ENCODE results near the gene CRYGD. TPM values are rescaled to one million over a fixed set of nuclear protein-coding genes. Genes with fewer than 3 reads are reported as not detected.
"Not testable (repeated sequence)": the region's sequence is repeated elsewhere in the genome, so short reads cannot be mapped to it uniquely, and the experiment has no call there.

The CRYGD gene
- total RNA-seq, 1 donor from 2014 or later = not detected

DNA sequence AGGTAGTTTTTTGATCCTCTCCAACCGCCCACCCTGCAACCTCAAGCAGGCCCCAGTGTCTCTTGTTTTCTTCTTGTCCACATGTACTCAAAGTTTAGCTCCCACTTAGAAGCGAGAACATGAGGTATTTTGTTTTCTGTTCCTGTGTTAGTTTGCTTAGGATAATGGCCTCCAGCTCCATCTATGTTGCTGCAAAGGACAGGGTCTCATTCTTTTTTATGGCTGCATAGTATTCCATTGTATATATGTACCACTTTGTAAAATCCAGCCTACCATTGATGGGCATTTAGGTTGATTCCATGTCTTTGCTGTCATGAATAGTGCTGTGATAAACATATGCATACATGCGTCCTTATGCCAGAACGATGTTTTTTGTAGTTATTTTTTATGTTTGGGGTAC is 2.8 kb upstream of the CRYGD start:
- Mint-ChIP-seq H3K27me3 (ENCODE audit: low read depth) (no peaks in the 10 kb centered on the region), H3K4me1 (peaks cover 21% of the 10 kb centered on the region), H3K36me3 (no peaks in the 10 kb centered on the region), H3K9me3 (no peaks in the 10 kb centered on the region), H3K27ac (no peak overlapping the region), H3K4me3 (no peak overlapping the region)
- no peak for DNase-seq (ENCODE audit: low spot score in 2 of 2, unreplicated experiment in 2 of 2)
- TF ChIP-seq, protein P1, sequence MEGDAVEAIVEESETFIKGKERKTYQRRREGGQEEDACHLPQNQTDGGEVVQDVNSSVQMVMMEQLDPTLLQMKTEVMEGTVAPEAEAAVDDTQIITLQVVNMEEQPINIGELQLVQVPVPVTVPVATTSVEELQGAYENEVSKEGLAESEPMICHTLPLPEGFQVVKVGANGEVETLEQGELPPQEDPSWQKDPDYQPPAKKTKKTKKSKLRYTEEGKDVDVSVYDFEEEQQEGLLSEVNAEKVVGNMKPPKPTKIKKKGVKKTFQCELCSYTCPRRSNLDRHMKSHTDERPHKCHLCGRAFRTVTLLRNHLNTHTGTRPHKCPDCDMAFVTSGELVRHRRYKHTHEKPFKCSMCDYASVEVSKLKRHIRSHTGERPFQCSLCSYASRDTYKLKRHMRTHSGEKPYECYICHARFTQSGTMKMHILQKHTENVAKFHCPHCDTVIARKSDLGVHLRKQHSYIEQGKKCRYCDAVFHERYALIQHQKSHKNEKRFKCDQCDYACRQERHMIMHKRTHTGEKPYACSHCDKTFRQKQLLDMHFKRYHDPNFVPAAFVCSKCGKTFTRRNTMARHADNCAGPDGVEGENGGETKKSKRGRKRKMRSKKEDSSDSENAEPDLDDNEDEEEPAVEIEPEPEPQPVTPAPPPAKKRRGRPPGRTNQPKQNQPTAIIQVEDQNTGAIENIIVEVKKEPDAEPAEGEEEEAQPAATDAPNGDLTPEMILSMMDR (IDR thresholded peaks at IDR 0.05; ENCODE audit: unreplicated experiment) = no peak

DNA sequence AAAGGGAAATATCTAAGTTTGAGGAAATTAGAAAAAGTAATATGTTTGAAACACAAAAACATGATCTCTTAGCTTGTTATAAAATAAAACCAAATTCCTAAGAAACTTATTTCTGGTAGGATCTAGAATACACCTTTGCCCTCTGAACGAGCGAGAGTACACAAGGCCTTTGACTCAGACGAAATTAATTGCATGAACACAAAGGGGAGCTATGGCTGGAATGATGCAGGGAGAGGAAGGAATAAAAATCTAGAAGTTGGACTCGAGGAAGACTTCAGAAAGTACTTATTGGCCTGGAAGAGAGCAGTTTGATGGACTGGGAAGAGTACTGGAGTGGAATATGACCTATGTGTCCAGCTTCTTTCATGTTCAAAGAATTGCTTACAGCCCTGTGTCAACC is 927 bp upstream of the CRYGD start:
- Mint-ChIP-seq H3K36me3 (no peaks in the 10 kb centered on the region), H3K4me1 (peaks cover 12% of the 10 kb centered on the region), H3K4me3 (no peak overlapping the region)

DNA sequence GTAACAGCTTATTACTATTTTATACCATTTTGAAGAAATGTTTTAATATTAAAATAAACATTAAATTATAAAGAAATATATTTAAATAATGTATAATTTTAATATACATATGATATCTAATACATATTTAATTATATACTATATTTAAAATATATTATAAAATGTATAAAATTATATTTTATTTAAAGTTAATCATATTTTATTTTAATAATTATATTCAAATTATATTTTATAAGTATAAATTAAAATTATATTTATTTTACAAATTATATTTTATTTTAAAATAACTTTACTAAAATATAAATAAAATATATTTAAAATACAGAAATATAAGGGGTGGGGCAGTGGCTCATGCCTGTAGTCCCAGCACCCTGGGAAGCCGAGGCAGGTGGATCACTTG is 2.1 kb downstream of the CRYGD start:
- H3K9me3 Mint-ChIP-seq = peaks cover 5% of the 10 kb centered on the region
- no peak overlapping the region for H3K4me3 Mint-ChIP-seq
- H3K36me3 Mint-ChIP-seq = no peaks in the 10 kb centered on the region
- no peak overlapping the region for H3K27ac Mint-ChIP-seq
- no peak for DNase-seq (ENCODE audit: low spot score in 2 of 2, unreplicated experiment in 2 of 2)
- TF ChIP-seq, protein P1 (IDR thresholded peaks at IDR 0.05; ENCODE audit: unreplicated experiment) = no peak
- no peaks in the 10 kb centered on the region for H3K4me1 Mint-ChIP-seq
- no peaks in the 10 kb centered on the region for H3K27me3 Mint-ChIP-seq (ENCODE audit: low read depth)

More for the DNA sequence above, 927 bp upstream of the CRYGD start:
- no peak overlapping the region for H3K27ac Mint-ChIP-seq
- no peak for DNase-seq (ENCODE audit: low spot score in 2 of 2, unreplicated experiment in 2 of 2)
- TF ChIP-seq, protein P1 (IDR thresholded peaks at IDR 0.05; ENCODE audit: unreplicated experiment) = no peak
- H3K27me3 Mint-ChIP-seq (ENCODE audit: low read depth) = no peaks in the 10 kb centered on the region
- no peaks in the 10 kb centered on the region for H3K9me3 Mint-ChIP-seq

DNA sequence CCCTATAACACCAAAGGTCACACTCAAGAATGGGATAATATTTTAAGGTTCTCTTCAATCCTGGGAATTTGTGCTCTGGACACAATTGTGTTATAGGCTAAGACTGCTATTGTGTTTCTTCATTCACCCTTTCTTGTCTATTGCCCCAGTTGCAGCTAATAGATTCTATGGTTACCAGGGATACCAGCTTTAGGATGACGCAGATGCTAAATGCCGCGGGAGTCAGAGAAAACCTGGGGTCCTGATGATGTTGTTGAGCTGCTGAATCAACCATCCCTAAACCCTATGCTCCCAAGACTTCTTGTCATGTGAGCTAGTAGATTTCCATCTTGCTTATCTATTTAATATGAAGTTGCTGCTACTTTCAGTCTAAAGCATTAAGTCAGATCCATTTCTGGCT is 5.4 kb downstream of the CRYGD start:
- Mint-ChIP-seq H3K4me1 (no peaks in the 10 kb centered on the region), H3K9me3 (peaks cover 5% of the 10 kb centered on the region), H3K36me3 (no peaks in the 10 kb centered on the region), H3K27ac (no peak overlapping the region), H3K4me3 (no peak overlapping the region), H3K27me3 (ENCODE audit: low read depth) (no peaks in the 10 kb centered on the region)
- no peak for DNase-seq (ENCODE audit: low spot score in 2 of 2, unreplicated experiment in 2 of 2)
- TF ChIP-seq, protein P1 (IDR thresholded peaks at IDR 0.05; ENCODE audit: unreplicated experiment) = no peak

DNA sequence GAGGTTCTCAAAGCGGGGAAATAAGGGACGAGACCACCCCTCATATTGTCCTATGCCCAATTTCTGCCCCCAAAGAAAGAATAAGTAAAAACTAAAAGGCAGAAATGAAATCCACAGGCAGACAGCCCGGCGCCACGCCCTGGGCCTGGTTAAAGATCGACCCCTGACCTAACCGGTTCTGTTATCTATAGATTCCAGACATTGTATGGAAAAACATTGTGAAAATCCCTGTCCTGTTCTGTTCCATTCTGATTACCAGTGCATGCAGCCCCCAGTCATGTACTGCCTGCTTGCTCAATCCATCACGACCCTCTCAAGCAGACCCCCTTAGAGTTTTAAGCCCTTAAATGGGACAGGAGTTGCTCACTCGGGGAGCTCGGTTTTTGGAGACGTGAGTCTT is 6.9 kb downstream of the CRYGD start:
- H3K9me3 Mint-ChIP-seq; H3K4me3 Mint-ChIP-seq; H3K27ac Mint-ChIP-seq; DNase-seq (ENCODE audit: low spot score in 2 of 2, unreplicated experiment in 2 of 2); H3K27me3 Mint-ChIP-seq (ENCODE audit: low read depth); H3K36me3 Mint-ChIP-seq: not testable (repeated sequence)
- H3K4me1 Mint-ChIP-seq = peaks cover 12% of the 10 kb centered on the region

DNA sequence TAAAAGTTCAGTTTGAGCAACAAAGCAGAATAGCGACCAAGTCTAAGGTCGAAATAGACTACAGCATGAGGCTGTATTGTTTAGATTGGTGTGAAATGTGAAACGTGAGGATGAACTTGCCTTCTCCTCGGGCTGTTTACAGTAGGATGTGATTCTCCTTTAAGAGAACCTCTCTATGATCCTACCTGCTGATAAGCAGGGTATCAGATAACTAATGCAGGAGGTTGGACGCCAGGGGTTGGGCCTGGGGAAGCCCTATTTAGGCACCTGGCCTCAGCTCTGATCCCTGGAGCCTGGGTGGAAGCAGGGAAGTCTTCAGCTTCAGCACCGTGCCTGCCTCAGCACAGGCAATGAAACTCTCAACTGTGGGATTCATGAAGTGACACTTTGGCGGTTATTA is 11.4 kb downstream of the CRYGD start:
- DNase-seq (ENCODE audit: low spot score in 2 of 2, unreplicated experiment in 2 of 2) = no peak
- H3K4me3 Mint-ChIP-seq = peak overlapping the region; percentile 54
- H3K27me3 Mint-ChIP-seq (ENCODE audit: low read depth) = no peaks in the 10 kb centered on the region
- H3K9me3 Mint-ChIP-seq = peaks cover 4% of the 10 kb centered on the region
- H3K36me3 Mint-ChIP-seq = no peaks in the 10 kb centered on the region
- TF ChIP-seq, protein P1 (IDR thresholded peaks at IDR 0.05; ENCODE audit: unreplicated experiment) = no peak
- peaks cover 12% of the 10 kb centered on the region for H3K4me1 Mint-ChIP-seq
- no peak overlapping the region for H3K27ac Mint-ChIP-seq

DNA sequence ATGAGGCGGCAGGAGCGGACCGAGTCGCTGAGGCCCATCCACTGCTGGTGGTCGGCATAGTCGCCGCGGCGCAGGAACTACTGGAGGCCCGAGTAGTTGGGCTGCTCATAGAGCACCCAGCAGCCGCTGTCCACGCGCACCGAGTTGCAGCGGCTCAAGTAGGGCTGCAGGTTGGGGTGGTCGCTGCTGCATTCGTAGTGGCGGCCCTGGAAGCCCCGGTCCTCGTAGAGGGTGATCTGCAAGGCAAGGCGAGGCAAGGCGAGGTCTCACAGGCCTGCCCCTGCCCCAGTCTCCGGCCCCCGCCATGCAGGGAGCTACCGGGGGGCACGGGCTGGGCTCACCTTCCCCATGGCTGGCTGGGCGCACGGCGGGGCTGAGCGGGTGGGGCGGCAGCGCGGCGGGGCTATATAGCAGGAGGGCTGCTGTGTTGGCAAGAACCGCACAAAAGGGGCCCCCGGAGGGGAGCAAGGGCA is 12.0 kb downstream of the CRYGD start:
- H3K36me3 Mint-ChIP-seq; DNase-seq (ENCODE audit: low spot score in 2 of 2, unreplicated experiment in 2 of 2); H3K9me3 Mint-ChIP-seq; H3K27ac Mint-ChIP-seq; H3K27me3 Mint-ChIP-seq (ENCODE audit: low read depth): not testable (repeated sequence)
- Mint-ChIP-seq H3K4me1 (peaks cover 12% of the 10 kb centered on the region), H3K4me3 (peak overlapping the region; percentile 9)

Measured in mesothelial cell of epicardium (in vitro differentiated cells).